CD4-positive, alpha-beta T cell treated with Interleukin-15 for 4 hours (primary cell): ENCODE results near the gene PDZRN3.

ENCODE experiments used
- DNase-seq: peaks from one replicate; pipeline ENCODE4 v3.0.0-alpha.2; 2020; ENCODE audit warnings: low spot score

PDZRN3 gene

DNA sequence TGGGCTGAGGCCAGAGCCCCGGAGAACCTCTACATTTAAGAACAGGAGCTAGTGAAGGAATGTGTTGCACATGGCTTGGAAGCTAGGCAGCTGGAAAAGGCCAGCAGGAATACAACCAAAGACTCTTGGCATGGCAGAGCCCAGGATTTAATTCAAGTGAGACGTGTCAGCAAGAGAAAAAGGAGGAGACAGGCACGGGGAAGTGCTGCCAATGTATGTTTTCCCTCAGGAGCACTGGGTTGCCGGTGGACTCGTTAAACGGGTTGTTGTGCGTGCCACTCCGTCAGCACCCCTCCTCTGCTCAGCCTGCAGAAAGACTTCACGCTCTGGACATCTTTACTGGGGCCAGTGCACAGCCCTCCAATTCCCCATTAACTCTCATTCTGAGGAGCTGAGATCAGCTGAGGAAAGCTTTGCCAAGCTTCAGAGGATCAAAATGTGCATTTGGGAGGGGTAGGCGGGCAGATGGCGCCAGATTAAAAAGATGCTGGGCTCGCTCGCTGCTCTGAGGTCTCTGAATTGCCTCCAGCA, 103.7 kb downstream of the PDZRN3 start:
- DNase-seq: no peak

DNA sequence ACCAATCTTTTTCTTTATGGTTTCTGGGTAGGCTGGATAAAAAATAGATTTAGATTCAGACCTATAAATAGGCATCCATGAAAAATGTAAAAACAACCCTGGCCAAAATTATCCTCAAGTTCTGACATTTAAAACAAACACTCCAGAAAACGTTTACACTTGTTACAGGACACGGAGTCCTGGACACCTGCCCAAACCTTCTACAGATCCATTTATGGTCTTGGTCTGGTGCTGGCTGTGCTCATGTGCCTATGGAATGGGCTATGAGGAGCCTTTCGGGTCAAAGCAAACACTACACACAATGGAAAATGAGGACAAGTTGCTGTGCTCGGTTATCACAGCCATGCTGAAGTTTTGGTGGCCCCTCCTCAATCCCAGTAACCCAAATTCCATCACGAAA, 108.1 kb downstream of the PDZRN3 start:
- DNase-seq: no peak

DNA sequence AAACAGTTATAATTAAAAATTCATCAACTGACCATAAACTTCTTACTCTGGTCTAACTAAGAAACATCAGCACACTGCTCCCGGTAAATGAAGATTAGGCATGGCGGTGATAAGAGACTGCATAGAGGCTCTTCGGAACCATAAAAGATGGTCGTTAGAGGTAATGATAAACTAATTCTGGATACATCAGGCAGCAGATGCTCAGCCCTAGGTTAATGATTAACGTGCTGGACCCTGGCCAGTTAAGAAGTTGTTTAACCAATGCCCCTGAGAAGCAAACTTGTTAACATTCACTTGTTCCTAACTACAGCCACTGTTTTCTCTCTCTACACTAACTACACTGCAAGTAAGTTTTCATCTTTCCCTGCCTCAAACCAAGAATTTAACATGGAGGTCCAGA, 111.5 kb downstream of the PDZRN3 start:
- no peak for DNase-seq

DNA sequence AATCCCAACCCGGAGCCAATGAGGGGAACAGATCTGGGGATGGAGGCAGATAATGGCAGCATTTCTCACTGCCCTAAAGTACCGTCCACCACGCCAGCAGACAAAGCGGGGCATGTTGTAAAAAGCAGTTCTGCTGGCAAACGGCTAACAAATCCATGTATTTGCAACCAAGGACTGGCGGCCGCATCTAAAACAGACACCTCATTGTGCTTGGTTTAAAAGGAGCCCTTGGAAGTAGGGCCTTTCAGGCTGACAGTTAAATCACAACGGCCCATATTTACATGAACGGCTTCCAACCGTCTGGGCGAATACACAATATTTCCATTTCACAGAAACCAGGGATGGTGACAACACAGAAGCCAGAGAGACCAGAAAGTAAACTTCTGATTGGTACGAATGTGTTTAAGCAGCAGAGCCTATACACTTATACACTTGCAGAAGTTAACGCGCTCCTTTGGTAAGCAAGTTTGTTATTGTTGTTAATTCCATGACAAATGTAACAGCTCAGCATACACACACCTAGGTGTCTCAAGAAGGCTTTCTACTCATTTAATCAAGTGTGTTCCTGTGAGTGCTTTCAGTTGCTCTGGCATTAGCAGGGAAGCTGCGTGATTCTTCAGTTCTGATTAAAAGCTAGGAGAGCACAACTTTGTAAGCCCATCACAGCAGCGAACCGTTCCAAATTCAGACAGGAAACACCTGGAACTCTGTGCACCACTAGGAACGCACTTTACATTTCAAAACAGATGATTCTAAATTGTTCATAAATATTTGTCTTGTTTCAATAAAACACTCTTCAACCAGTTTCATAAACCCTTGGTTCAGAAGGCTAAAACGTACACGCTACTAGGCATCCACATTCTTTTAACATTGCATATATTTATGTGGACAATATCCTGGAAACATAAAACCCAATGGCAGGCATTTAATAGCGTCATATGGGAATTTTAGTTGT, 112.9 kb downstream of the PDZRN3 start:
- no peak for DNase-seq

DNA sequence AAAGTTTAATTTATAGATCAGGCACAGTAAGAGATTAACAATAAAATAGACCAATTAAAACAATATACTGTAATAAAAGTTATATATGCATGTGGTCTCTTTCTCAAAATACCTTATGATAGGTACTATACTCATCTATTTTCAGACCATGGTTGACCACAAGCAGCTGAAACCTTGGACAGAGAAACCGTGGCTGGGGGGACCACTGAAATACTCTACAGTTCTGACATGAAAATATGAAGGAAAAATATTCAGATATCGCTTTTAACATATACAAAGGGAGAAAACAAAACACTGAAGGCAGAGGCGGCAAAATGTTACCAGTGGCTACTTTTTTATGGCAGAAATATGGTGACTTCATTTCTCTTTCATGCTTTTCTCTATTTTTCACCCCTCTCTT, 114.0 kb downstream of the PDZRN3 start:
- DNase-seq: no peak

DNA sequence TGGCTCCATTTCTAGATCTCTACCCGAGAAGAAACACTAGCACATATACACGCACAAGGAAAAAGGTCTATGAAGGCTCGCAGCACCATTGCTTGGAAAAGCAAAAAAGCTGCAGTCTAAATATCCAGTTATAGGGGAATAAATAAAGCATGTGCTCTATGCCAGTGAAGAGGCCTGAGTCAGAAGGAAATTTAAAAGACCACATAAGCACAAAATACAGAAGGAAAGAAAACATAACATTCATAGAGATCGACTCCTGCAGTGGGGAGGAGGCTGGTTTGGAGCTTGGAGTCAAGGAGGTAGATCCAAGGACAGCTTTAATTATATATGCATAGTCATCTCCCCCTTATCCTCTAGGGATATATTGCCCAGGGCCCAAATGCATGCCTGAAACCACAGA, 114.4 kb downstream of the PDZRN3 start:
- DNase-seq: no peak

DNA sequence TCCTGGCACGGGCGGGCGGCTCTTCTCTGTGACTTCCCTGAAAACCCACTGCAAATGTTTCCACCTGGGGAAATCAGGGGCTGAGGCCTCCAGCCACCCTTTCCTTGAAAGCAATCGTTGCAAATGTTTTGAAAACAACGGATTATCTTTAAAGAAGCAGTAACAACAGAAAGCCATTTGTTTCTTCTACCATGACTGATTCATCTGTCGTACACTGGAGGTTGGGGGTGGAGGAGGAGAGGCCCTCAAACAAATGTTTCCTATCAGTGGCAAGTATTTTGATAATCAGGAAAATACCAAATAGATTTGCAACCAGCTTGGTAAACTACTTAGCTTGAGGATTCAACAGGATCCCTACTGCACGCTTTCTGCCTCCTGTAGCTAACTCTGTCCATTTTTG, 114.9 kb downstream of the PDZRN3 start:
- no peak for DNase-seq

DNA sequence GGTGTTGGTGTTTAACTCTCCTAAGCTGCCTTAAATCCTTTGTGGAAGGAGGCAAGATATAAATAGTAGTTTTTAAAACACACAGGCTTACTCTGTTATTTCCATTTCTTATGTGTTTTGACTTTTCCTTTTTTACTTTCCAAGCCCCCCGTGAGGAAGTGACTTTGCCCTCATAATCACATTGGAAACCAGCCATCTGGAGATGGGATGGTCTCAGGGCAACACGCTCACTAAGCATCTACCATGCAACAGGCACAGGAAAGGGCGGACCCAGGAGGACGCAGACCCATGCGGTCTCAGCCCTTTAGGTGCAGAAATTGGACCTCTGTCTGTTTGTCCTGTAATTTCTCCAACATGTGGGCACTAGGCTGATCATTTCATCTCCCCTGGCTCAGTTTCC, 115.7 kb downstream of the PDZRN3 start:
- no peak for DNase-seq

DNA sequence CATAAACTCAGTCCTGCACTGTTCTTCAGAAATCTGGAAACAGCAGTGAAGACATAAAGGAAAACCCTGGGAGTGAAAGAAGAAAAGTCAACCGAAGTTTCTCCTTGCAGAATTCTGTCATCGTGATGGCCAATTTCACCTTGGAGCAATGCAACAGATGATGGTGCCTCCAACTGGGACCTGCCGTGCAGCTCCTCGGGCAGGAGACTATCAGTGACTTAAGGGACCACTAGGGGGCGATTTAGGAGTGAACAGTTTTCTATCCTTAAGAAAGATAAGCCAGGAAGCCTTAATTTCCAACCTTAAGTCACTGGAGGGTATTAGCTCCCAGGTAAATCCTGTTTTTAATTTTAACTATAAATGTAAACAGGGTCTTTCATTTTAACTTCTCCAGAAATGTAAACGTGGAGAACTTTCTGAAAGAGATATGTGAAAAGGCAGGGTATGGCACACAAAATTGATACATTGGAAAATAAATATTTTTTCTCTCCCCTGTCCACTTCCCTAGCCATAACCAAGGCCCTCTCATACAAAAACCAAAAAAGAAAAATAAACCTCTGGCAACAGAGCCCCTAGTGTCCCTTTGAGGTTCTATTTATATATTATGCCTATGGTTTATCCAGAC, 116.3 kb downstream of the PDZRN3 start:
- DNase-seq: peak; percentile 14

DNA sequence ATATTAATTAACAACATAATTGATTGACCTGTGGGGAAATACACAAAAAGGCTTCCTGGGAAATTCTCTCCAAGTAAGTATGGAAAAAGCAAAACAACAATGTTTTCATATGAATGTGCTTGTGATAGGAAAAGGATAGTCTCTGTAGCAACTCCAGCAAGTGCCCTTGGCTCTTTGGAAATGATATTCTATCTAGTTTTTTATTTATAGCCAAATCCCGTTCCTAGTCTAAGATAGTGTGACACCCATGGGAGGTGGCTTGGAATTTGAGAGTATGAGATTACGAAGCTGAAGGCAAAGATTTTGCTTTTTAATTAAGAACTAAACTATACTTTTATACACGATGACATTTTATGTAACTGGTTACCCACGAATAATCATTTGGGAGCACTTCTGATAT, 119.9 kb downstream of the PDZRN3 start:
- no peak for DNase-seq

DNA sequence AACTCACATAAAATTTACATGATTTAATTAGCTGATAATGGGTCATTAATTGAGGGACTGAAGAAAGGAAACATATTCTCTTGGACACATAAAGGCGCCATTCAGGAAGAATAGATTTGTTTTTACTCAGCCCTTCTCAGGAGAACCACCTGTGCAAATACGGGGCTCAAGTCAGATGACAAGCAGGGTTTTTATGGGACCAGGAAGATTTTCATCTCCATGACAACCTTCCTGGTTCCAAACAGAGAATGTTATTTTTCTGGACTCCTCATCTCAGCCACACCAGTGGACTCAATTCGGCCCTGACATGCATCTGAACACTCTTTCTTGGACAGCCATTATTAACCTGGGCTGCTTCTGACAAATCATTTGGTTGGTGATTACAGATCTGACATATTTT, 120.5 kb downstream of the PDZRN3 start:
- DNase-seq: no peak

DNA sequence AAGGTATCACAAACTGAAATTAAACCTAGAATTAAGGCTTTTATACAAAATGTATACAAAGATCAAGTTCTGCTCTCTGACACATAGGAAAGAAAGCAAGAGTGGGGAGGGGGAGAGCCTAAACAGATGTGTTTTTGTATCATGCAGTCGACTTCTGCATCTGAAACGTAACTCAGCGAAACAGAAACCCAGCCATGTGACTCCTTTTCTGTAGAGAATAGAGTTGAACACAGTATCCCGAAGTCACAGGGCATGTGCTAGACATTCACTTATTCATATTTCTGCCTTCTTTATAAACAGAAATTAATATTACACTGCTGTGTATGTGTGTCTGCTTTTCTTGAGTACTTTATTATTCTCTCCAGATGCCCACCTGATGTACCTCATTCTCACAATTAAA, 121.0 kb downstream of the PDZRN3 start:
- no peak for DNase-seq

DNA sequence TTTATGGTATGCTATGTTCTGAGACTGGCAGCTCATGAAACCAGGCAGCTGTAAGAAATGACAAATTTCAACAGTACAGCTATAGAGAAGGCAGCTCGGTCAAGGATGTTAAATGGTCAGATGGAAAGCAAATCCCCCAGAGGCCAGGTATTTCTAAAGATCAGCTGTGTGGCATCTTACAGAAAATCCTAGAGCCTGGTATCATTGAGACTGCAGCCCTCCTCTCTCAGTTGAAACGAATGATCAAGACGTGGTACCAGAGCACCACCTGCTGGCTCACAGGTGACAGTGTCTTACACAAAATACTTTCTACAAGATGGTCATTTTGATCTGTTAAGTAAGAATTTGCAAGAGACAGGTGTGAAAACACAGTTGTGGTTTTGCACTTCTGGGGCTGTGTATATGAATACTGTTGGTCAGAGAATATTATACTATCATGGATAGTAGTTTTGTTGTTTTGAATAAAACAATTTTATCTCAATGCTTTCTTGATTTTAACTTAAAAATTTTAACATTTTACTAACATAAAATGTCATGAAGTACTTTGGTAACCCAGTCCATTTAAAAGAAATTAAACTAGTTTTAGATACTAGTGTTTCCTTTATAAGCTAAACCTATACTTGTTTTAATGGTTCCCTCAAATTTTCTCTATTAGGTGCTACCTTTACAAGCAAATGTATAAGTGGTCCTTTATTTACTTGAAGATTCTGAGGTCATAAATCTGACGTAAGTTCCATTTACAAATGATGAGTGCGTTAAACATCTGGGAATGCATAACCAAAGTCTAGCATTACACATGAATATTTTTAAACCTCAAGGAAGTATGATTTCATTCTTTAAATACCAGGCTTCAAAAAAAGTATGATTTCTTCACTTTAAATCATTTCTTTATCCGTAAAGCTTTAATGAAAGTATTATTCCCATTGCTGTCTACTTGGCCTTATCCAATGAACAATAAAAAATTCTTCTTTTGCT, 121.8 kb downstream of the PDZRN3 start:
- peak; percentile 32 for DNase-seq

DNA sequence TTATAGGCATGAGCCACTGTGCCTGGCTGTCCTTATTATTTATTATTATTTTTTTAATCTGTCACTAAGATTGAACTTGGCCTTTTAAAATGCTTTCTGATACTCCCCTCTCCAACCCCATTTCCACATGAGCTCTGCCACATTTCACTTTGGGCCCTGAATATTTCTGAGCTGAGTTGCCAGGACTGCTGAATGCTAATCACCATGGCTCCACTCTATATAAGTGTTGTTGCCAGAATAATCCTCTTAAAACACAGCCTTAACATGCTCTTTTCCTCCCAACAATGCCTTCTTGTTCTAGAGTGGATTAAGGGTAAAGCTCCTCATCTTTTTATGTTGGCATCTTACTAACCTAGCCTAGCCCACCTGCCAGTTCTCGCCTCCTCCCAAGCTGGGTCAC, 124.4 kb downstream of the PDZRN3 start:
- no peak for DNase-seq

DNA sequence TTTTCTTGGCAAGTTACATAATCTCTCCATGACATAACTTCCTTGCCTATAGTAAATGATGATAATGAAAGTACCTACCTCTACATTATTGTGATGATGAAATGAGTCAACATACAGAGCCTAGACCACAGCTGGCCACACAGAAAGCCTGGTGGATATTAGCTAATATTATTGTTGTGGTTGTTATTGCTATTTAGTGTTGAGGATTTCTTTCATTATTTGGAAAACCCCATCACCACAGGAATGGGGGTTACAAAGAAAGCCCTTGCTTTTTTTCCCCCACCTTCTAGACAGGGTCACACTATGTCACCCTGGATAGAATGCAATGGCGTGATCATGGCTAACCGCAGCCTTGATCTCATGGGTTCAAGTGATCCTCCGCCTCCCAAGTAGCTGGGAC, 125.0 kb downstream of the PDZRN3 start:
- DNase-seq: no peak

DNA sequence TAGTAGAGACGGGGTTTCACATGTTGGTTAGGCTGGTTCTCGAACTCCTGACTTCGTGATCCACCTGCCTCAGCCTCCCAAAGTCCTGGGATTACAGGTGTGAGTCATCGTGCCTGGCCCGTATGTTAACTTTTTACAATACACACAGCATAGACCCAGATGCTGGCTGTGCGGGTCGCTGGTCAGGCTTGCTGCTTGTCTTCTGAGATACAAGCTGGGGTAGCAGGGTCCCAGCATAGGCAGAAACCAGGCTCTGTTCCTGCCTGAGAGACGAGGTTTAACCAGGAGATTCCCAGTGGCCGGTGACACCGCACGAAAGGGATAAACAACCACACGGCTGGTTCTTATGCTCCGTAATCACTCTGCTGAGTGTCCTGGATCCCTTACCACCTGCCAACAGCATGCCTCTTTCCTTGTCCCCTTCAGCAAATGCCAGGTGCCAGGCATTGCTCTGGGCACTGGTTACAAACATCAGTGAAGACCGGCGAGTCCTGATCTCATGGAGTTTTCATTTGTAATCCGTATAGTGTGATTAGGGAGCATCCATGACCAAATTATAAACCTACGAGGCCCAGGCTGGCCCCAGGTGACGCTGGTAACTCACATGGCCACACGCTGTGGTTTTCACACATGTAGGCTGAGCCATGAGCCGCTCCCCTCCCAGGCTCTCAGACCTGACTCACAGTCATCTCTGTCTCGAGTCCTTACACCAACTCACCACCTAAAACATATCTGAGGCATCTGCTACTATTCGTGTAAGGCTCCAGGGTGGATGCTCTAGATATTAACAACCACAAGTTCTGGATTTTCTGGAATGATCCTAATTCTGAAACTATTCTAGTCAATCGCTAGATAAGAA, 125.7 kb downstream of the PDZRN3 start:
- DNase-seq: no peak

DNA sequence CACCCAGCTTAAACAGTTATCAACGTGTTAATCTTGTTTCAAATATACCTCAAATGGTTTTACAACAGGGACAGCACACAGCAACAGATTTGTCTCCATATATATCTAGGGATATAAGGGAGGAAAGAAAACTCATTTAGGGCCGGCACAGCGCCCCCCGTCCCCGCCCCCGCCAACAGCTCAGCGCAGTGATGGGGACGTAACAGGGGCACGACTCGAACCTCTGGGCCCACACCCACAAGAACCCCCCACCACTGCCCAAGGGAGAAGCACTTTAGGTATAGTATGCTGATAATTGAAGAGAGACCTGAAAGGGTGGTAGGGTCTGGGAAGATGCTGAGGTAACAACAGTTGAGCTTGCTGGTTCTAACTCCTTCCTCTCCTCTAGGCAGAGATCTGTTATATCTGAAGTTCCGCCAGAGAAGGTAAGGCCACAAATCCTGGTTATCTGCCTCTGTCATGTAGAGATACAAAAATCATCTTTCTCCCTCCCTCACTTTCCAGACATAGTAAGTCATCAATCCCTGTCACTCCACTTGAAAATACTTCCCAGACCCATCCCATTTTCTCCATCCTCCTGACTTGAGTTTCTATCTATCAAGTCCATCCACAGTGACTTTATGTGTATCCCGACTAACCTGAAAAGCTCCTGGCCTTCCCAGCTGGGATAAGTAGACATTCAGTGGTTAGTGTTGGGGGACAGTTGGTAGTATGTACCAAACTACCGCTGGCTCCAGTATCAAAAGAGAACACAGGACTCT, 126.9 kb downstream of the PDZRN3 start:
- DNase-seq: no peak

DNA sequence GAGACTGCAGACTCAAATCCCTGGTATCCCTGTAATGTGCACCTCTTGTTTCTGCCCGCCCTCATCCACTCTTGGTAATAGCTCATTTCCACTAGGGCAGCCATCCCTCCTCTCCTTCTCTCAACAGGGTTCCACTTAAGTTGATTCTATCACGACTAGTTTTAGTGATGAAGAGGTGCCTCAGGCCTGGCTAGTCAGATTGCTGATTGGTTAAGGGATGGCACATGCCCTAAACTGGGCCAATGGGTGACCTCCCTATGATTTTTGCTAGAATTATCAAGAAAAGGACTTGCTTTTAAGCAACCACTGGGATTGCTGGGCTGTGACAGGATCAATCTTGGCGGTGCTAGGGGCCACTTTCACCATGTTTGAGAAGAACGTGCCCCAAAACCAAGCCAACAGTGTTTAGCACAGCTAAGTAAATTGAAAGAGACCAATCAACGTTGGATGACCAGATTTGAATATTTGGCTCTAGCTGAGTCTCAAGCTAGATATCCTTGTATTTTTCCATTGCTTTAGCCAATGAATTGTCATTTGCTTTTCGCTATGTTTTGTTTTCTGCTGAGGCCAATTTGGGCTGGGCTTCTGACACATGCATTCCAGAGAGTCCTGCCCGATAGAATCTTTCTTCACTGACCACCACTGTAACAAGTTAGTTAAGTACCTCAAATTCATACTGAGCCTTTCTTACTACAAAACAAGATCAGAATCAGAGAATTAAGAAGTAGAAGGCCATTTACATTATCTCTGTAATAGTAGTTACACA, 131.0 kb downstream of the PDZRN3 start:
- DNase-seq: no peak

DNA sequence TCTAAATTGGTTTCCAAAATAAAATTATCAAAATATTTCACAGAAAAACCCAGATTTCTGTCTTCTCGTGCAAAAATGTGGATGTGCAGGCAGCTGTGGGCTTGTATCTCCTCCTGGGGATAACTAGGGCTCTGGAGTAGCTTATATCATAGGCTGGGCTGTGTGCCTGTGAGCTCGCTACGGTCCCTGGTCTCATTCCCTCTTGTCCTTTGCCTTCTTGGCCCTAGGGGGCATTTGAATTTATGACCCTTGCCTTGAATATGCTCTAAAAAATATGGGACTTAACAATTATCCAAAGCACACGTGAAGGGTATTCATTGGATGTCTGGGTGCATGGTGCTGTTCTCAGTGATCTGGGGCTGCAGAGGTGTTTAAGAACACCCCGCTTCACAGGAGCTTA, 132.6 kb downstream of the PDZRN3 start:
- DNase-seq: no peak

DNA sequence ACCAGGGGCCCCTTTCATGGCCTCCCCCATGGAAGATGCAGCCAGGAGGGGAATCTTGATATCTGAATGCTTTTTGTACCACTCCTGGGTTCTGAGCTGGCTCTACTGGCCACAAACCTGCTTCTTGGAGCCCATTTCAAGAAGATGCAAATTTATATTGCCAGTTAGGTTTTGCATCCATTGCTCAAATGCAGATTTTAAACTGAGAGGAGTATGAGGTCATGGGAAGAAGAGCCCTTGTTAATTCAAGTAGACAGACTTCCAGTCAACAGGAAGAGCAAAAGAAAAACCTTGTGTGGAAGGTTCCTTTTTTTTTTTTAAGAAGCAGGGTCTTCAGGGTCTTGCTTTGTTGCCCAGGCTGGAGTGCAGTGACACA, 133.5 kb downstream of the PDZRN3 start:
- DNase-seq: no peak
